HG02970 (cell line): ENCODE results near the gene ZNF48.
A peak's percentile ranks its signal among the peaks of the same experiment; 100 is the strongest.

Source experiments
- ATAC-seq: cut with Tn5 transposase; IDR thresholded peaks from one replicate; pipeline ENCODE4 v1.9.1; 2021; ENCODE audit warnings: mild to moderate bottlenecking, moderate library complexity, moderate number of reproducible peaks; ENCODE audit not compliant: unreplicated experiment, low FRiP score

The ZNF48 gene

GRCh38 chr16:30434852-30435251 is 39.6 kb downstream of the ZNF48 start:
- ATAC-seq, result no peak

DNA sequence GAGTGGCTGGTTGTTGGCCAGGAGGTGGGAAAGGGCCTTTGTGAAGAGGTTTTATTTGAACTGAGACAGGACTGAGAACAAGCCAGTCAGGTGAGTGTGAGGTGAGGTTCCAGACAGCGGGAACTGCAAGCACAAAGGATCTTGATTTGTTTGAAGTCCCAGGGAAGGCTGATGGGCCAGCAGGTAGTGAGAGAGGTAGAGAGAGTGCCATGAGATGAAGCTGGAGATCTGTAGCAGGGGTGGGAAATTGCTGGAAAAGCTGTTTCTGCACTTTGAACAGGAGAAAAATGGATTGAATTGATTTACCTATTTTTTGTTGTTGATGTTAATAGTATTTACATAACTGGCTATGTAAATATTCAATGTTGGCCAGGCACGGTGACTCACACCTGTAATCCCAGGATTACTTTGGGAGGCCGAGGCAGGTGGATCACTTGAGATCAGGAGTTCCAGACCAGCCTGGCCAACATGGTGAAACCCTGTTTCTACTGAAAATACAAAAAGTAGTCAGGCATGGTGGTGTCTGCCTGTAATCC is 42.4 kb downstream of the ZNF48 start:
- ATAC-seq, result no peak

DNA sequence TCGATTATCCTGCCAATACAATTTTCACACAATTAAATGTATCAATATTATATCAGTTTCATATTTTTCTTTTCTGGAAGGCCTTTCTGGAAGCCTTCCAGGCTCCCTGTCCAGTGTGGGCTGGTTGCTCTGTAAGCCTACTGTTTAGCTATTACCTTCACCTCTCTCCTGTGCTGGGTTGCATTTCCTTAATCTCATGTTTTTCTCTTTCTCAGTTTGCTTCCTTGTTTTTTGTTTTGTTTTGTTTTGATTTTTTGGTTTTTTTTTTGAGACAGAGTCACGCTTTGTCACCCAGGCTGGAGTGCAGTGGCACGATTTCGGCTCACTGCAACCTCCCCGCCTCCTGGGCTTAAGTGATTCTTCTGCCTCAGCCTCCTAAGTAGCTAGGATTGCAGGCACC is 43.6 kb downstream of the ZNF48 start:
- ATAC-seq, result no peak

GRCh38 chr16:30439720-30440348 is 44.6 kb downstream of the ZNF48 start:
- no peak for ATAC-seq

GRCh38 chr16:30443631-30444030 is 48.4 kb downstream of the ZNF48 start:
- ATAC-seq, result no peak

DNA sequence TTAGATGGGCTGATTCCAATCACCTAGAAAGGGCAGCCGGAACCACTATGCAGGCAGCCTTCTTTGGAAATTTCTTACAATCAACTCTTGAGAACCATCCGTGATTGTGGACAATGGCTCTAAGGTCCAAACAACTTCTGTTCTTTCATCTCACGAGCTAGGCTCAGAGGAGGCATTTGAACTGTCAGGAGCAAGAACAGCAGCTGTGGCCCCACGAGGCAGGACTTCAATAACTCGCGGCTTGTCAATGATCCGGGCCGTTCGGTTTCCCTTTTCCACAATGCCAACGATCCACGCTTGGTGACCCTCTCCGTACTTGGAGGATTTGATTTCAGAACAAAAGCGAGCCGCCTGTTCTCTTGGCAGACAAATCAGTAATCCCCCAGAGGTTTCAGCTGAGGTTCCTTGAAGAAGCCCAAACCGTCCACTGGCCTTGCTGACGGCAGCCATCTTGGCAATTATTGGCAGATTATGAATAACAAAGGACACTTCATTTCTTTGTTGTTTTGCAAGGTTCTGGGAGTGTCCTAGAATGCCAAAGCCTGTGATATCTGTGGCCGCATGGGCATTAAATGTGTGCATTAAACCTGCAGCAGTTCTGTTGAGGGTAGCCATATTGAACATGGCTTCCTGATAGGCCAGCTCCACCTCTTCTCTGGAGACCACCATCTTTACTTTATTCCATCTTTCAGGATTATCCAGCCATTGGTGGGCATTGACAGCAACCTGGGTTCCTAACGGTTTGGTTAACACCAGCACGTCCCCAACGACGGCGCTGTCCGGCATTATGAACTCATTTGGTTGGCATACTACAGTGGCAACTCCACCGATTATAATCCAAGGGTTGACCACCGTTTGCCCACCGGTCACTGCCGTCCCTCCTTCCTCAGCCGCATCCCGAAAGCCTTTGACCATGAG is 49.3 kb downstream of the ZNF48 start:
- ATAC-seq, result no peak

DNA sequence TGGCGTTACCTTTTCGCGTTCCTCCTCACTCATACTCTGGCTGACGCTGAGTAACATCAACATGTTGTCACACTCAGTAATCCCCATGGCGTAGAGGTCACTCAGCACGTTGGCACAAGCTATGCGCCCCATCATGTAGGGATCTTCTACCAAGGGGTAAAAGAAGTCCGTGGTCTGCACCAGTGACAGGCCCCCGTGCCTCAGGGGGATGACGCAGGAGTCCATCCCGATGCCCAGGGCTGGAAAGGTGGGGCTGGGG is 49.9 kb downstream of the ZNF48 start:
- peak; percentile 7 for ATAC-seq

- ATAC-seq, result peak; percentile 68
Measured at GRCh38 chr16:30445408-30446202, 50.4 kb downstream of the ZNF48 start, which contains the start of gene SEPHS2. TSS of gene SEPHS2 (minus strand) at chr16:30445874. CDS start at chr16:30445727, 147 bp downstream.

GRCh38 chr16:30446203-30446595 is 51.0 kb downstream of the ZNF48 start:
- ATAC-seq, result no peak

GRCh38 chr16:30447512-30448226 is 52.4 kb downstream of the ZNF48 start:
- no peak for ATAC-seq

GRCh38 chr16:30449116-30449435 is 53.9 kb downstream of the ZNF48 start:
- ATAC-seq, result no peak
